GM11168 (cell line): ENCODE data around the gene TTC13.

Experiments used
- in situ Hi-C: fragments of 300-500 bp; cut with MboI; formaldehyde crosslinking; loops from one replicate; pipeline ENCODE4 v1.12.0; 2022; ENCODE audit warnings: low sequenced_read_pairs; ENCODE audit not compliant: unreplicated experiment

The TTC13 gene

GRCh38 chr1:230913496-230913895, 65.2 kb downstream of the TTC13 start:
- in situ Hi-C loops, result loop anchor here (25.0 kb wide), 1 partner anchor 299 kb away; no protein-coding TSS in a partner anchor

GRCh38 chr1:230910755-230911117, 67.9 kb downstream of the TTC13 start:
- in situ Hi-C loops, result loop anchor here (25.0 kb wide), 1 partner anchor 302 kb away; no protein-coding TSS in a partner anchor

- in situ Hi-C loops, result loop anchor here (25.0 kb wide), 1 partner anchor 302 kb away; no protein-coding TSS in a partner anchor
These were observed 68.5 kb downstream of the TTC13 start for GRCh38 chr1:230909974-230910754.

- in situ Hi-C loops, result loop anchor here (25.0 kb wide), 1 partner anchor 305 kb away; no protein-coding TSS in a partner anchor
These were observed 71.0 kb downstream of the TTC13 start for GRCh38 chr1:230907472-230908205.

GRCh38 chr1:230906226-230906625, 72.4 kb downstream of the TTC13 start:
- in situ Hi-C loops, result loop anchor here (25.0 kb wide), 1 partner anchor 306 kb away; no protein-coding TSS in a partner anchor

GRCh38 chr1:230905733-230906132, 72.9 kb downstream of the TTC13 start:
- in situ Hi-C loops, result loop anchor here (25.0 kb wide), 1 partner anchor 307 kb away; no protein-coding TSS in a partner anchor

- in situ Hi-C loops, result loop anchor here (25.0 kb wide), 1 partner anchor 310 kb away; no protein-coding TSS in a partner anchor
These were observed 76.2 kb downstream of the TTC13 start for GRCh38 chr1:230902349-230902923.

- in situ Hi-C loops, result loop anchor here (25.0 kb wide), 1 partner anchor 311 kb away; no protein-coding TSS in a partner anchor
These were observed 77.0 kb downstream of the TTC13 start for GRCh38 chr1:230901671-230902070.

- in situ Hi-C loops, result loop anchor here (25.0 kb wide), 1 partner anchor 311 kb away; no protein-coding TSS in a partner anchor
These were observed 77.7 kb downstream of the TTC13 start for GRCh38 chr1:230900984-230901383.

GRCh38 chr1:230899841-230900251, 78.8 kb downstream of the TTC13 start:
- in situ Hi-C loops, result loop anchor here (25.0 kb wide), 1 partner anchor 312 kb away; no protein-coding TSS in a partner anchor

- in situ Hi-C loops, result no loop called here
These were observed 79.9 kb downstream of the TTC13 start for GRCh38 chr1:230898748-230899147.

- in situ Hi-C loops, result no loop called here
These were observed 80.5 kb downstream of the TTC13 start for GRCh38 chr1:230898144-230898543.

GRCh38 chr1:230896779-230897178, 81.9 kb downstream of the TTC13 start:
- in situ Hi-C loops, result no loop called here

- in situ Hi-C loops, result no loop called here
These were observed 83.2 kb downstream of the TTC13 start for GRCh38 chr1:230895452-230895851.

GRCh38 chr1:230894664-230895063, 84.0 kb downstream of the TTC13 start:
- in situ Hi-C loops, result no loop called here

GRCh38 chr1:230894032-230894431, 84.6 kb downstream of the TTC13 start:
- in situ Hi-C loops, result no loop called here

- in situ Hi-C loops, result no loop called here
These were observed 86.6 kb downstream of the TTC13 start for GRCh38 chr1:230892018-230892491.

GRCh38 chr1:230891413-230891812, 87.2 kb downstream of the TTC13 start:
- in situ Hi-C loops, result no loop called here

- in situ Hi-C loops, result no loop called here
These were observed 94.0 kb downstream of the TTC13 start for GRCh38 chr1:230884646-230885045.

- in situ Hi-C loops, result no loop called here
These were observed 94.7 kb downstream of the TTC13 start for GRCh38 chr1:230883967-230884366.
